Right atrium auricular region (tissue), 2 donors: ENCODE measurements around the gene TAF6. TPM values are rescaled to one million over a fixed set of nuclear protein-coding genes. Genes with fewer than 3 reads are reported as not detected.
A peak's percentile ranks its signal among the peaks of the same experiment; 100 is the strongest.

Experiments
- DNase-seq: peaks from one replicate; pipeline ENCODE4 v3.0.0-alpha.2; 2019; ENCODE audit warnings: low spot score
- H3K27ac ChIP-seq, 2 donors: fragments of 200-600 bp; sonication (generic); 1 replicate in 1 of 2; 2 replicates in 1 of 2; pipeline ENCODE4 v1.5.1; 2016 to 2019
- H3K27me3 ChIP-seq, 2 donors: fragments of 200-600 bp; sonication (generic); one replicate each; pipeline versions ENCODE4 v1.5.1 to v1.6.0; 2017 to 2019
- H3K36me3 ChIP-seq: fragments of 200-600 bp; sonication (generic); one replicate; pipeline ENCODE4 v1.5.1; 2016
- H3K4me1 ChIP-seq, 2 donors: fragments of 200-600 bp; sonication (generic); one replicate each; pipeline versions ENCODE4 v1.5.1 to v1.6.0; 2017 to 2019
- H3K4me3 ChIP-seq, 2 donors: fragments of 200-600 bp; sonication (generic); 1 replicate in 1 of 2; 2 replicates in 1 of 2; pipeline ENCODE4 v1.5.1; 2017 to 2019; ENCODE audit warnings: mild to moderate bottlenecking in 1 of 2, moderate library complexity in 1 of 2
- H3K9me3 ChIP-seq, 2 donors: fragments of 200-600 bp; sonication (generic); one replicate each; pipeline ENCODE4 v1.5.1; 2019
- total RNA-seq, 2 donors: library from RNA; depleted of rRNA; stranded (reverse); fragments of >200 nt; gene quantifications; one replicate each; pipeline ENCODE4 v1.1.0, GENCODE V29; 2016
- TF ChIP-seq, protein P1 (sequence below), 2 donors: fragments of 200-600 bp; sonication (generic); IDR thresholded peaks; one replicate each; pipeline ENCODE4 v1.5.1; 2019; ENCODE audit warnings: antibody characterized with exemption in 2 of 2

TAF6 gene
- total RNA-seq, 2 donors from 2014 or later = 41.7 to 49.1 TPM

DNA sequence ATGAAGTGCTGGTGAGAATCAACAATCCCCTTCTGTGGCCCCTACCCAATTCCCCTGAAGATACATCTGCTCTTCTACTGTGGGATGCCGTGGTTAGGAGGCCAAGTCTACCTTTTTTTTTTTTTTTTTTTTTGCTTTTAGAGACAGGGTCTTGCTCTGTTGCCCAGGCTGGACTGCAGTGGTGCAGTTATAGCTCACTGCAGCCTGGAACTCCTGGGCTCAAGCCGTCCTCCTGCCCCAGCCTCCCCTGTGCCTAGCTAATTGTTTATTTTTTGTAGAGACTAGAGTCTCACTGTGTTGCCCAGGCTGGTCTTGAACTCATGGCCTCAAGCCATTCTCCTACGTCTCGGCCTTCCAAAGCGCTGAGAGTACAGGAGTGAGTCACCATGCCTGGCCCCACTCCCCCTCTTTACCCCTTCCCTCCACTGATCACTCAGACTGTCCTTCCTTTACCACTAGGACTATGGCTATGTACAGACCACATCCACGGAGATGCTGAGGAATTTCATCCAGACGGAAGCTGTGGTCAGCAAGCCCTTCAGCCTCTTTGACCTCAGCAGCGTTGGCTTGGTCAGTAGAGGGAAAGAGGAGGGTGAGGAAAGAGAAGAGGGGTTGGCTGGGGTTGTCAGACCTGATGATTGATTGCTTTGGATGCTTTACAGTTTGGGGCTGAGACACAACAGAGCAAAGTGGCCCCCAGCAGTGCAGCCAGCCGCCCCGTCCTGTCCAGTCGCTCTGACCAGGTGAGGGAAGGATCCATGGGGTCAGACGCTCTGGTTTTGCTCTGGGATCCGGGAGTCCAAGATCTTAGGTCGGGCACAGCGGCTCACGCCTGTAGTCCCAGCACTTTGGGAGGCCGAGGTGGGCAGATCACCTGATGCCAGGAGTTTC is 16.0 kb downstream of the TAF6 start:
- TF ChIP-seq, protein P1, sequence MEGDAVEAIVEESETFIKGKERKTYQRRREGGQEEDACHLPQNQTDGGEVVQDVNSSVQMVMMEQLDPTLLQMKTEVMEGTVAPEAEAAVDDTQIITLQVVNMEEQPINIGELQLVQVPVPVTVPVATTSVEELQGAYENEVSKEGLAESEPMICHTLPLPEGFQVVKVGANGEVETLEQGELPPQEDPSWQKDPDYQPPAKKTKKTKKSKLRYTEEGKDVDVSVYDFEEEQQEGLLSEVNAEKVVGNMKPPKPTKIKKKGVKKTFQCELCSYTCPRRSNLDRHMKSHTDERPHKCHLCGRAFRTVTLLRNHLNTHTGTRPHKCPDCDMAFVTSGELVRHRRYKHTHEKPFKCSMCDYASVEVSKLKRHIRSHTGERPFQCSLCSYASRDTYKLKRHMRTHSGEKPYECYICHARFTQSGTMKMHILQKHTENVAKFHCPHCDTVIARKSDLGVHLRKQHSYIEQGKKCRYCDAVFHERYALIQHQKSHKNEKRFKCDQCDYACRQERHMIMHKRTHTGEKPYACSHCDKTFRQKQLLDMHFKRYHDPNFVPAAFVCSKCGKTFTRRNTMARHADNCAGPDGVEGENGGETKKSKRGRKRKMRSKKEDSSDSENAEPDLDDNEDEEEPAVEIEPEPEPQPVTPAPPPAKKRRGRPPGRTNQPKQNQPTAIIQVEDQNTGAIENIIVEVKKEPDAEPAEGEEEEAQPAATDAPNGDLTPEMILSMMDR (IDR thresholded peaks at IDR 0.05) = no peak
- no peak overlapping the region for H3K27ac ChIP-seq

GRCh38 chr7:100101016-100101862 is 17.9 kb downstream of the TAF6 start, which contains the start of the genes AP4M1 and MCM7:
AP4M1 (plus strand) TSS chr7:100101643; CDS start chr7:100101715, 72 bp downstream.
MCM7 (minus strand) TSS chr7:100101397; CDS start chr7:100101294, 103 bp downstream.
- Histone ChIP-seq H3K4me3 (peak within 1 kb of the TSS; percentile 70 to 76), H3K36me3 (peaks cover 45% of the 10 kb centered on the region), H3K27ac (peak within 1 kb of the TSS; percentile 90 to 96), H3K4me1 (peaks cover 0 to 20% of the 10 kb centered on the region in 2 donors), H3K27me3 (no peaks in the 10 kb centered on the region), H3K9me3 (no peaks in the 10 kb centered on the region)
- peak; percentile 98 for DNase-seq
- TF ChIP-seq, protein P1 (IDR thresholded peaks at IDR 0.05) = no peak

More for the DNA sequence above, 16.0 kb downstream of the TAF6 start:
- DNase-seq = no peak
- H3K9me3 ChIP-seq = no peaks in the 10 kb centered on the region
- peaks cover 47% of the 10 kb centered on the region for H3K36me3 ChIP-seq
- H3K4me3 ChIP-seq = no peak overlapping the region
- H3K27me3 ChIP-seq = no peaks in the 10 kb centered on the region
- H3K4me1 ChIP-seq = peaks cover 0 to 20% of the 10 kb centered on the region in 2 donors

- H3K9me3 ChIP-seq = no peaks in the 10 kb centered on the region
- H3K4me1 ChIP-seq = peaks cover 0 to 20% of the 10 kb centered on the region in 2 donors
- peak overlapping the region; percentile 58 to 70 for H3K4me3 ChIP-seq
- peaks cover 45% of the 10 kb centered on the region for H3K36me3 ChIP-seq
- H3K27ac ChIP-seq = peak overlapping the region; percentile 90 to 96
- DNase-seq = peak; percentile 90
- TF ChIP-seq, protein P1 (IDR thresholded peaks at IDR 0.05) = no peak
- H3K27me3 ChIP-seq = no peaks in the 10 kb centered on the region
These were observed 18.6 kb downstream of the TAF6 start for GRCh38 chr7:100100420-100101015.

GRCh38 chr7:100099452-100099851 is 19.7 kb downstream of the TAF6 start:
- Histone ChIP-seq H3K27me3 (no peaks in the 10 kb centered on the region), H3K36me3 (peaks cover 48% of the 10 kb centered on the region), H3K27ac (no peak overlapping the region), H3K4me3 (peak overlapping the region; percentile 58 to 70), H3K9me3 (no peaks in the 10 kb centered on the region), H3K4me1 (peaks cover 0 to 20% of the 10 kb centered on the region in 2 donors)
- no peak for DNase-seq
- TF ChIP-seq, protein P1 (IDR thresholded peaks at IDR 0.05) = no peak

DNA sequence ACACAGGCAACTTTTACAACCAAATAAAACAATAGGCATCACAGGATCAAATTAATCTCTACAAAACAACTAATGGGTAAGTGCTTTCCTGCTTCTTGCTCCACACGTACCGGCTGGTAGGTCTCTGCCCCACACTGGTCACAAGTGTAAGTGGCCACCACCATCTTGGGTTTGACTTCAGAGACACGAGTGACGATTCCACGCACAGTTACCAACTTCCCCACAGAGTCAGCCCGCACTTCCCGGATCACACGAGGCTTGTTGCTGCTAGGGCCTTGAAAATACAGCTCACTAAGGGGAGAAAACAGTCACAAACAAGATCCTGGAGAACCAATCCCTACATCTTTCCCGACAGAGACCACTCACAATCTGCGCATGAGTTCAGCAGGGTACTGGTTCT is 20.2 kb downstream of the TAF6 start:
- Histone ChIP-seq H3K4me3 (no peak overlapping the region), H3K9me3 (no peaks in the 10 kb centered on the region), H3K27ac (no peak overlapping the region), H3K36me3 (peaks cover 53% of the 10 kb centered on the region), H3K4me1 (peaks cover 0 to 20% of the 10 kb centered on the region in 2 donors), H3K27me3 (no peaks in the 10 kb centered on the region)
- DNase-seq = no peak
- TF ChIP-seq, protein P1 (IDR thresholded peaks at IDR 0.05) = no peak
